ENCODE data around the gene SIAH2. TPM values are rescaled to one million over a fixed set of nuclear protein-coding genes. Genes with fewer than 3 reads are reported as not detected.

Gene SIAH2
- total and polyA plus RNA-seq, 2 experiments from 2014 or later: 43.6 to 57.9 TPM

DNA sequence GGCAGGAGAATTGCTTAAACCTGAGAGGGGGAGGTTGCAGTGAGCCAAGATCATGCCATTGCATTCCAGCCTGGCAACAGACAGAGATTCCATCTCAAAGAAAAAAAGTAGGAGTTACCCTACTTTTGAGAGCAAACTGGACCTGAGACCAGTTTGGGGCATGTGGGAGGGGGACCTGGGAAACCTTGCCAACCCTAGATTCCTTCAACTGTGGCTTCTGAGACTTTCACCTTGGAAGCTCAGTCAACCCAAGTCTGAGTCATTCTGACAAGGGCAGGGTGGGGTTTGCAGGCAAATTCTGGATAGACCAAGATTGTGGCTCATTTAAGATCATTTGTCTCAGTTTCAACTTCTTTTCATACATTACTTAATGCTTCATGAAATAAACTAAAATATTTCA lies 23.8 kb upstream of the SIAH2 start:
- Histone ChIP-seq H4K20me1 (ENCODE audit: insufficient read depth, poor library complexity, severe bottlenecking) (no peaks in the 10 kb centered on the region), H3K79me2 (no peaks in the 10 kb centered on the region), H3K9me2 (replicated peaks; ENCODE audit: insufficient read depth) (no peaks in the 10 kb centered on the region), H2AFZ (no peak overlapping the region), H3K9me3 (ENCODE audit: low read depth) (no peaks in the 10 kb centered on the region), H3K27ac (no peak overlapping the region), H3K36me3 (replicated peaks; ENCODE audit: insufficient read depth, low read depth) (no peaks in the 10 kb centered on the region), H3K4me2 (no peak overlapping the region), H3K4me3 (no peak overlapping the region), H3K27me3 (no peaks in the 10 kb centered on the region), H3K4me1 (ENCODE audit: insufficient read depth) (no peaks in the 10 kb centered on the region)
- DNase-seq (ENCODE audit: low spot score): no peak
- TF ChIP-seq, protein P1, sequence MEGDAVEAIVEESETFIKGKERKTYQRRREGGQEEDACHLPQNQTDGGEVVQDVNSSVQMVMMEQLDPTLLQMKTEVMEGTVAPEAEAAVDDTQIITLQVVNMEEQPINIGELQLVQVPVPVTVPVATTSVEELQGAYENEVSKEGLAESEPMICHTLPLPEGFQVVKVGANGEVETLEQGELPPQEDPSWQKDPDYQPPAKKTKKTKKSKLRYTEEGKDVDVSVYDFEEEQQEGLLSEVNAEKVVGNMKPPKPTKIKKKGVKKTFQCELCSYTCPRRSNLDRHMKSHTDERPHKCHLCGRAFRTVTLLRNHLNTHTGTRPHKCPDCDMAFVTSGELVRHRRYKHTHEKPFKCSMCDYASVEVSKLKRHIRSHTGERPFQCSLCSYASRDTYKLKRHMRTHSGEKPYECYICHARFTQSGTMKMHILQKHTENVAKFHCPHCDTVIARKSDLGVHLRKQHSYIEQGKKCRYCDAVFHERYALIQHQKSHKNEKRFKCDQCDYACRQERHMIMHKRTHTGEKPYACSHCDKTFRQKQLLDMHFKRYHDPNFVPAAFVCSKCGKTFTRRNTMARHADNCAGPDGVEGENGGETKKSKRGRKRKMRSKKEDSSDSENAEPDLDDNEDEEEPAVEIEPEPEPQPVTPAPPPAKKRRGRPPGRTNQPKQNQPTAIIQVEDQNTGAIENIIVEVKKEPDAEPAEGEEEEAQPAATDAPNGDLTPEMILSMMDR (IDR thresholded peaks at IDR 0.05; ENCODE audit: poor library complexity): no peak
- TF ChIP-seq EZH2 (IDR thresholded peaks at IDR 0.05; ENCODE audit: borderline replicate concordance) (no peak), EZH2phosphoT487 (IDR thresholded peaks at IDR 0.05; ENCODE audit: low read depth, severe bottlenecking, unreplicated experiment) (no peak)

DNA sequence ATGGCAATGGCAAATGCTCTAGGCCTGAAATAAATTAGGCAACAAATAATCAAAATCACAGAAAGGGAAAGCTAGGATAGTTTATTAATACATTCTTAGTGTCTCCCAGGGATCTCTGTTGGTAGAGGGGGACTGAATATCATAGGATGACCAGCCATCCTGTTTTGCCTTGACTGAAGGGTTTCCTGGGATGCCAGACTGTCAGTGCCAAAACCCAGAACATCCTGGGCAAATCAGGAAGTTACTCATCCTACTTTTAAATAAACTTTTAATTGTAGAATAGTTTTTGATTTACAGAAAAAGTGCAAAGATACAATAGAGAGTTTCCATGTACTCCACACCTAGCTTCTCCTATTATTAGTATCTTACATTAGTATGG lies 21.8 kb upstream of the SIAH2 start:
- no peak for DNase-seq (ENCODE audit: low spot score)
- H3K4me3 ChIP-seq: no peak overlapping the region
- H2AFZ ChIP-seq: no peak overlapping the region
- no peaks in the 10 kb centered on the region for H3K9me3 ChIP-seq (ENCODE audit: low read depth)
- H3K79me2 ChIP-seq: no peaks in the 10 kb centered on the region
- no peaks in the 10 kb centered on the region for H4K20me1 ChIP-seq (ENCODE audit: insufficient read depth, poor library complexity, severe bottlenecking)
- no peaks in the 10 kb centered on the region for H3K36me3 ChIP-seq (replicated peaks; ENCODE audit: insufficient read depth, low read depth)
- no peak overlapping the region for H3K4me2 ChIP-seq
- TF ChIP-seq, protein P1 (IDR thresholded peaks at IDR 0.05; ENCODE audit: poor library complexity): no peak
- TF ChIP-seq EZH2 (IDR thresholded peaks at IDR 0.05; ENCODE audit: borderline replicate concordance) (no peak), EZH2phosphoT487 (IDR thresholded peaks at IDR 0.05; ENCODE audit: low read depth, severe bottlenecking, unreplicated experiment) (no peak)
- no peaks in the 10 kb centered on the region for H3K27me3 ChIP-seq
- no peaks in the 10 kb centered on the region for H3K9me2 ChIP-seq (replicated peaks; ENCODE audit: insufficient read depth)
- H3K4me1 ChIP-seq (ENCODE audit: insufficient read depth): no peaks in the 10 kb centered on the region
- no peak overlapping the region for H3K27ac ChIP-seq

DNA sequence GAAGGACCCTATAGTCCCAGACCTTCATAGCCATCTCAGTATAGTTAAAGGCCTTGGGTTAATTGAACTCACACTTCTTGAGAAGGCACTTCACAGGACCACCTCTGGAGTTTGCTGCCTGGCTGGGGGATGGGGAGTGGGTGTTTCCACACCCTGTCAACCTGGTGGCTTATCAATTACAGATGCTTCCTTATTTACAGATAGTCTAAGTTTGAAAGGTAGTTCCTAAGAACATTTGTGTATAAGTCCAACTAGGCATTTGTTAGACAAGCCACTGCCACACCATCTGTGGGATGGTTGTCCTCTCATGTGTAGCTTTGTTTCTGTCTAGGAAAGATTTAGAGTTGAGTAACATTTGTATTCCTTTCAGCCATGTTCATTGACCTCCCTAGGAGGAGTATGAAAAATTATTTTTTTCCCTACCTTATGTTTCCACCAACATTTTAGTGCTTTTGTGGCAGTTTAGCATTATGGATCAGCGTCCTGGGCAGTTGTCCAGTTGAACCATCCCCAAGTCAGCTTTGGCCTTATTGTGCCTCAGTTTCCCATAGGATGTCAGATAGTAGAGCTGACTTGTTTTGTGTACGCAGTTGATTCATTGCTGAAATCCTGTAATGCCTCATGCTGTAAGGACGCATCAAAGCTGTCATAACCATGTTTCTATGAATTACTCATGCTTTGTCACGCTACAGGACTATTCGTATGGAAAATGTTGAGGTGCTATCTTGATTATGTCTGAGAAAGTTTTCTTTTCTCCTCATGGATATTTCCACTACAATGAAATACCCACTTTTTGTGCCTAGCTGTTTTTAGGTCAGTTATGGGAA lies 21.2 kb upstream of the SIAH2 start:
- Histone ChIP-seq H3K9me3 (ENCODE audit: low read depth) (no peaks in the 10 kb centered on the region), H3K36me3 (replicated peaks; ENCODE audit: insufficient read depth, low read depth) (no peaks in the 10 kb centered on the region), H3K27me3 (no peaks in the 10 kb centered on the region), H3K27ac (no peak overlapping the region), H3K9me2 (replicated peaks; ENCODE audit: insufficient read depth) (no peaks in the 10 kb centered on the region), H2AFZ (no peak overlapping the region), H4K20me1 (ENCODE audit: insufficient read depth, poor library complexity, severe bottlenecking) (no peaks in the 10 kb centered on the region), H3K4me1 (ENCODE audit: insufficient read depth) (no peaks in the 10 kb centered on the region), H3K4me2 (no peak overlapping the region), H3K79me2 (no peaks in the 10 kb centered on the region), H3K4me3 (no peak overlapping the region)
- no peak for TF ChIP-seq EZH2 (IDR thresholded peaks at IDR 0.05; ENCODE audit: borderline replicate concordance)
- no peak for TF ChIP-seq EZH2phosphoT487 (IDR thresholded peaks at IDR 0.05; ENCODE audit: low read depth, severe bottlenecking, unreplicated experiment)
- TF ChIP-seq, protein P1 (IDR thresholded peaks at IDR 0.05; ENCODE audit: poor library complexity): no peak
- DNase-seq (ENCODE audit: low spot score): no peak
- WGBS (ENCODE audit: low lambda C conversion rate, missing lambda C conversion rate): 98% methylated on average over 5 of the region's 5 CpGs
